GM12878 (cell line): ENCODE results near the gene VWA8.

Experiments used
- POLR2A ChIP-seq: IDR thresholded peaks from 2 replicates; pipeline ENCODE4 v1.6.1; 2011; ENCODE audit warnings: low read depth, mild to moderate bottlenecking, low read length
- RBBP5 ChIP-seq: fragments of 200-600 bp; sonication (generic); conservative IDR thresholded peaks from 2 replicates; pipeline ENCODE4 v1.6.1; 2016
- TF ChIP-seq, protein P1 (sequence below): IDR thresholded peaks from 2 replicates; pipeline ENCODE4 v1.6.1; 2012; ENCODE audit warnings: low read depth, low read length, improper control_type of control experiment
- TF ChIP-seq, protein P2 (sequence below): IDR thresholded peaks from 2 replicates; pipeline ENCODE4 v1.6.1; 2011; ENCODE audit warnings: borderline replicate concordance, low read depth, mild to moderate bottlenecking, moderate library complexity, mixed read lengths, low read length; ENCODE audit not compliant: insufficient read depth; ENCODE audit errors: extremely low read length

DNA sequence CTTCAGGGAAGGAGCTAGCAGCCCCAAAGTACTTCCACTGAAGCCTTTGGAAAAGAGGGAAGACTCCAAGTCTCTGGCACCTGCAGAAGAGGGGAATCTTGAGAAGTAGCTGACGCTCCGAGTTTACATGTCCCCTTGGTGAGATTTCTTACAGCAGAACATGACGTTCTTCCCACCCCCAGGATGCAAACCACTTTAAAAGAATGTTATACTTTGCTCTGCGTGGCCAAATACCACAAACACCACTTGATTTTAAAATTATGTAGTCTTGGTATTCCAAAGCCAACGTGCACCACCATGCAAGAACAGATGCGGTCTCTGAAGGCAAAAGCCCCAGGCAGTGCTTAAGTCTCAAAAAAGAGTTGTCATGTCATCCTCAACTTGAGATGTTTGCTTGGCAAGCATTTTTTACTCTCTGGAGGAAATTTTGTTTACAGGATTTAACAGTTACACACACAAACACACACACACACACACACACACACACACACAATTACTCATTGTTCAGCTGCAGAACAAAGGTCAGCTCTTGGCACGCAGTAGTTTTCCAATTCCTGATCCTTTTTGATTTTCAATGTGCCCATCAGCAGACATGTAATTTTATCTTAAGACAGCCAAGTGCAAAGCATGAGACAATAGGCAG lies 397.4 kb downstream of the VWA8 start:
- TF ChIP-seq RBBP5 = no peak
- TF ChIP-seq, protein P1, sequence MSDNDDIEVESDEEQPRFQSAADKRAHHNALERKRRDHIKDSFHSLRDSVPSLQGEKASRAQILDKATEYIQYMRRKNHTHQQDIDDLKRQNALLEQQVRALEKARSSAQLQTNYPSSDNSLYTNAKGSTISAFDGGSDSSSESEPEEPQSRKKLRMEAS = no peak
- TF ChIP-seq, protein P2, sequence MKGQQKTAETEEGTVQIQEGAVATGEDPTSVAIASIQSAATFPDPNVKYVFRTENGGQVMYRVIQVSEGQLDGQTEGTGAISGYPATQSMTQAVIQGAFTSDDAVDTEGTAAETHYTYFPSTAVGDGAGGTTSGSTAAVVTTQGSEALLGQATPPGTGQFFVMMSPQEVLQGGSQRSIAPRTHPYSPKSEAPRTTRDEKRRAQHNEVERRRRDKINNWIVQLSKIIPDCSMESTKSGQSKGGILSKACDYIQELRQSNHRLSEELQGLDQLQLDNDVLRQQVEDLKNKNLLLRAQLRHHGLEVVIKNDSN = no peak
- no peak for TF ChIP-seq POLR2A
